ENCODE results near the gene FAAP100.
A peak's percentile ranks its signal among the peaks of the same experiment; 100 is the strongest.

FAAP100 gene

GRCh38 chr17:81556175-81556691, 4.1 kb upstream of the FAAP100 start:
- no peak for DNase-seq (ENCODE audit: low read depth)

- no peak for DNase-seq (ENCODE audit: low read depth)
Measured at GRCh38 chr17:81553616-81554181, 1.5 kb upstream of the FAAP100 start.

- DNase-seq (ENCODE audit: low read depth), result peak; percentile 70
Measured at GRCh38 chr17:81553018-81553615, 964 bp upstream of the FAAP100 start.

DNA sequence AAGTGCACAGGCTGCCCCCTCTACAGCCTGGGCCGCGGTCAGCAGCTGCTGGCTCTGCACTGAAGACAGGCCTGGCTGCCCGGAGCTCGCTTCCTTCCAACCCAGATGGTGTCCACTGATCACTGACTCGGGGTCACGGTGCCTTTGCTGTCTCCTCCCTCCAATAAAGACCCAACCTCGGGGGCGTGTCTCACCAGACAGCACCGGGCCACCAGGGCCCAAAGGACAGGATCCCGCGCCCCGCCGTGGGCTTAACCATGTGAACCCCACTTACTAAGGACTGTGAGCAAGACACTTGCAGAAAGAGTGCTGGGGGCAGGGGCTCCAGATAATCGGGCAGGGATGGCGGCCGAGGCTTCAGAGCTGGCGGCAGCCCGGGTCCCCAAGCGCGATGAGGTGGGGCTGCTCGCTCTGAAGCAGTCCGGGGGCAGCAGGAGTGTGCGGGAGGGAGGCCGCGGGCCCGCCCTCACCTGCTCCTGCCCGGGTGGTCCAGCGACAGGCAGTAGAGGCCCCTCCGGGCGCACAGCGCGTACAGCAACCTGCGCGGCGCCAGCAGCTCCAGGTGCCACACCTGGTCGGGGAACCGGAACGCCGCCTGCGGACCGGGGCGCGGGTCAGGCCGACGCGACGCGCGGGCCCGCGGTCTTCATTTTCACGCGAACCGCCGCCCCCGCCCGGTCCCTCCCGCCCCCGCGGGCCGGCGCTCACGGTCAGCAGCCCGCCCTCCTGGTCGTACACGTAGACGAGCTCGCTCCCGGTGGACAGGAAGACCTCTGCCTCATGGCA, 502 bp downstream of the FAAP100 start:
- no peak for DNase-seq (ENCODE audit: low read depth)

- no peak for DNase-seq (ENCODE audit: low read depth)
Measured at GRCh38 chr17:81550830-81551457, 1.2 kb downstream of the FAAP100 start.

- no peak for DNase-seq (ENCODE audit: low read depth)
Measured at GRCh38 chr17:81550285-81550684, 1.9 kb downstream of the FAAP100 start.

- DNase-seq (ENCODE audit: low read depth), result no peak
Measured at GRCh38 chr17:81549826-81550225, 2.3 kb downstream of the FAAP100 start.

DNA sequence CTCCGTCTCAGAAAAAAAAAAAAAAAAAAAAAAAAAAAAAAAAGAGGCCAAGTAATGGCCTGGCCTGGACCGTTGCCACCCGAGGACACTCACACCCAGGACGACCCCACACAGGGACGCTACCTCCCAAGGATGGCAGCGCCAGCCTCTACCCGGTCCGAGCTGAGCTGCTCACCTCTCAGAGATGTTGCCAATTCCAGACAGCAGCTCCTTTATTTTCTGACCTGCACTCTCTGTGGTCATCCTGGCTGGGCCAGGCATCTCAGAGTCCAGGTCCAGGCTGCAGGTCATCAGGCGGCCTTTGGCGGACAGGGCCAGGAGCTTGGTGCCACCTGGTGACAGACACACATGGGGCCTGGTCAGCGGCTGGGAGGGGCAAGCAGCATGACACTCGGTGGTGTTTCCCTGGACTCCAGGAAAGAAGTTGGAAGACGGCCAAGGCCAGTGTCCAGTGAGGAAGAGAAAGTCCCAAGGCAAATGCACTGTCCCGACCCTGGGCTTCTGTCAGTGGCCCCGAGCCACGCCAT, 3.1 kb downstream of the FAAP100 start:
- no peak for DNase-seq (ENCODE audit: low read depth)

DNA sequence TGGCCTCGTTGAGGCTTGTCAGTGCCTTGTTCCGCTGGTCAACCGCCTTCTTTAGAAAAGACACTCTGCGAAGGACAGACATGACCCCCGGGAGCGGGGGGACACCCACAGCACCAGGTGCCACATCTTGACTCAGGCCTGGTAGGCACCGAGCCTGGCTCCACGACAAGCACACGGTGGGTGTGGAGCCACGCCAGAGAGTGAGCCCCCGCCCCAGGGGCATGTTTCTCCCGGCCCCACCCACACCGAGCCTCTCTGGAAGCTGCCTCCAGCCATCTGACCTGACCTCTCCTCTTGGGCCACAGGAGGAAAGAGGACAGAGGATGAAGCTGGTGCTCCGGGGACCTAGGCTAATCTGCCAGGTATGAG, 4.6 kb downstream of the FAAP100 start:
- no peak for DNase-seq (ENCODE audit: low read depth)

DNA sequence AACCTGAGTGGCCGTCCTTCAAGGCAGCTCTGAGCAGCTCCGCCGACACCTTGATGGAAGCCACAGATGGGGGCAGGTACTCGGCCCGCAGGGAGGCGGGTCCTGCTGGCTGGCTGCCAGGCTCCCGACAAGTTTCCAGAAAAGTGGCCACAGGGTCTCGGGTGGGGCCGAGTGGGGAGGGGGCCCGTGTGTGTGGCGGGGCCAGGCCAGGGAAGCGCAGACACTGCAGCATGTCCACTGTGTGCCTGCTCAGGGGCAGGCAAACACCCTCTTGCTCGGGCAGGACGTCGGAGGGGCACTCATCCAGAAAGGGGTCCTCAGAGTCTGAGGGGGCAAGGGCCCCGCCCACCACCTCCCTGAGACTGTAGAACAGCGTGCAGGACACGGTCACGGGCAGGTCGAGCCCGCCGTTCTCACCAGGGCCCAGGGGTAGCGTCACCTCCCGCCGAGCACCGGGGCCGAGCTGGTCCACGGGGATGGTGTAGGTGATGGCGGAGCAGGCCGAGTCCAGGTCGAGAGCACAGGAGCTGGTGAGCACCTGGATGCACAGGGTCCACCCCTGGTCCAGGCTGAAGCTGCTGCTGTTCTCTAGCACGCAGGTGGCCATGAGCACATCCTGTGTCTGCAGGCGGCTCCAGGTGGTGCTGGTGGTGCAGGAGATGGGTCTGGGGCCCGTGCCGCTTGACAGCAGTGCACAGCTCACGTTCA, 5.1 kb downstream of the FAAP100 start:
- DNase-seq (ENCODE audit: low read depth), result no peak

- no peak for DNase-seq (ENCODE audit: low read depth)
Measured at GRCh38 chr17:81545160-81545949, 6.8 kb downstream of the FAAP100 start.

DNA sequence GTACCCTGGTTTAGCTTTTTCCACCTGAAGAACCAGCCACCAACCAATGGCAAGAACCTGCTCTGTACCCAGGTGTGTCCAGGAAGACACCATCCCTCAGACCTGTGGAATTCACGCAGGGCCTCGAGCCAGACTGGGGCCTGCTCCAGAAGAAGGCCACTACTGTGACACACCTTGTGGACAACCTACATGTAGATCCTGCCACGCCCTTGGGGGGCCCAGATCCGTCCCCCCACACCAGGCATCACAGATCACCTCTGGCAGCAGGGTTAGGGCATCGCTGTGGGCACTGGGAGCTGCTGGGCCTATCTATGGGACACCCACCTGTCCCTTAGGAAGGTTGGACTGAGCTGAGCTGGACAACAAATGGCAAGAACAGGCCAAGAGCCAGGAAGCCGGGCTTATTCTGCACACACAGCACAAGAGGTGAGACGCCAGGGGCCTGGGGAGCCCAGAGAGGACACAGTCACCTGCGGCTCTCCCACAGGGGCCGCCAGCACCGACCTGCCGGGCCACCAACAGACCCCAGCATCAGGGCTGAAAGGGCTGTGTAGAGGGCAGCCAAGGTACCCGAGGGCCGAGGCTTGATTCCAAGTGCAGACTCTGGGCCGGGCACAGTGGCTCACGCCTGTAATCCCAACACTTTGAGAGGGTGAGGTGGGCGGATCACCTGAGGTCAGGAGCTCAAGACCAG, 7.7 kb downstream of the FAAP100 start:
- DNase-seq (ENCODE audit: low read depth), result no peak

DNA sequence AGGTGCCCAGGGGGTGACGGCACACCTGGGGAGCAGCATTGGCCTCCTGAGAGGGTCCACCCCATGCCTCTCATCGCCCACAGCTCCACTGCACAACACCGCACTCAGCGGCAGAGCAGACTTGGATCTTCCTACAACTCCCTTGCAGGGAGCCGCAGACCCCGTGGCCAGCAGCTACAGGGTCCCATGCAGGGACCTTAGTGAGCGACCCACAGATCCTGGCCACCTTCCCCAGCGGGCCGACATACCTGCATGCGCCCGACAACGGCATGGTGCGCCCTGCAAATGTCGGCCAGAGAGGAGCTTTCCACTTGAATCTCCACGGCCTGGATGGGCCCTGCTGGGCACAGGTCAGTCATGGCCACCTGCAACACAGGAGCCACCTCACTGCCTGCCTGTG, 8.4 kb downstream of the FAAP100 start:
- DNase-seq (ENCODE audit: low read depth), result no peak

GRCh38 chr17:81543339-81543675, 8.8 kb downstream of the FAAP100 start:
- no peak for DNase-seq (ENCODE audit: low read depth)

DNA sequence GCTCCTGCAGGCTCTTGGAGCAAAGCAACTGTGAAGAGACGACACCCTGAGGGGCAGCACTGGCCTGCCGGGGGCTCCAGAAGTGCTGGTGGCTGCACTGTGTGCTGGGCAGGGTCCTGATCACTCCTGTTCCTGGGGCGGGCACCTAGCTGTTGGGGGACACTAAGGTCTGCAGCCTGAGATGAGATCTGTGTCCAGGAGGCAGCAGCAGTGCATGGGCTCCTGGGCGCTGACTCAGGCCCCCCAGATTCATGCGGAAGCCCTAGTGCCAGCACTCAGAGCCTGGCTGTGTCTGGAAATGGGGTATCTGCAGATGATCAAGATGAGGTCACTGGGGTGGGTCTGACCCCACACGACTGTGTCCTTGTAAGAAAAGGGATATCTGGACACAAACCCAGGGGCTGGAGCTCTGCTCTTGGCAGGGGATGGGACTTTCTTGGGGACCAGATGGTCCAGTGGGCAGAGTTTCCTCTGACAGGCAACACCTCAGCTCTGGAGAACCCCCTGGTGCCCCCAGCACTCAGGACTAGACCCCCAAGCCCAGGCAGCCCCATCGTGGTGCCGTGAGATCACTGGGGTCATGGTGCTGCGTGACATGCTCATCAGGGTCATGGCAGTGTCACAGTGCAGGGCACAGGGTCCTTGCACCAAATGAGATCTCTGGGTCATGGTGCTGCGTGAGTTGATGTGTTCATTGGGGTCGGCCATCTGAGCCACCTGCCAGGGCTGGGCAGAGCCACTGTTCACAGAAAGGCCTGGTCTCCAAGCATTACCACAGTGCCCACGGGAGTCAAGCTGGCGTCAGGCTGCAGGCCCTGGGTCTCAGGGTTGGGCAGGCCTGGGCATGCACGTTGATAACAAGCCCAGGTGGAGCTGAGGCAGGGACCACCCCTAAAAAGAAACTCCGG, 9.5 kb downstream of the FAAP100 start:
- DNase-seq (ENCODE audit: low read depth), result no peak

DNA sequence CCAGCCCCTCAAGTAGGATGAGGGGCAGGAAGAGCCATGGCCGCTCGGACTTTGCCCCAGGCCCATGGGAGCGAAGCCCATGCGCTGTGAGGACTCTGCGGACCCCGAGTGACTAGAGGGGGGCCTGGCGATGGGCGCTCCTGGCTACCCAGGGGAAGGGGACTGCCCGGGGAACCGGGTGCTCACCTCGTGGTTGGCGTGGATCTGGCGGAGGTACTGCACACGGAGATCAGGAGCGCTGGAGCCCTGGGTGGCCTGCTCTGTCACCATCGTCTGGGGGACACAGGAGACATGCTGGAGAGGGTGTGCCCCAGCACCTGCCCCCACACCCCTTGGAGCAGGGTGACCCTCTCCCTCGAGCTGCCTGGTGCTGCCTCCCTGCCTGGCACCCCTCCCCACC, 11.0 kb downstream of the FAAP100 start:
- DNase-seq (ENCODE audit: low read depth), result no peak

- DNase-seq (ENCODE audit: low read depth), result no peak
Measured at GRCh38 chr17:81540676-81541027, 11.5 kb downstream of the FAAP100 start.

GRCh38 chr17:81539961-81540675, 12.0 kb downstream of the FAAP100 start:
- DNase-seq (ENCODE audit: low read depth), result no peak

GRCh38 chr17:81539571-81539900, 12.6 kb downstream of the FAAP100 start:
- DNase-seq (ENCODE audit: low read depth), result no peak
